Activated naive CD4-positive, alpha-beta T cell treated with anti-CD3 and anti-CD28 coated beads, Interleukin-2, amount 10 ng/mL, durations not matched to agents 5 hours and 36 hours (primary cell): ENCODE results near the gene IL23A. TPM values are rescaled to one million over a fixed set of nuclear protein-coding genes. Genes with fewer than 3 reads are reported as not detected.

ENCODE experiments used
- total RNA-seq, 2 experiments: library from RNA; stranded (reverse); gene quantifications; one replicate each; pipeline ENCODE4 v1.2.3, GENCODE V29; 2021

Gene IL23A
- 10 to 100 TPM; 15.8 to 17.3 TPM for total RNA-seq

GRCh38 chr12:56338308-56339157, at the start of gene IL23A:
IL23A (plus strand) TSS chr12:56338884; CDS start chr12:56339045, 161 bp downstream.

GRCh38 chr12:56299853-56300643, 38.6 kb upstream of the IL23A start, which contains the start of gene CS:
CS (minus strand) TSS chr12:56300330; CDS start chr12:56300201, 129 bp downstream.

GRCh38 chr12:56315622-56316473, 22.8 kb upstream of the IL23A start, which contains the start of gene CNPY2:
CNPY2 (minus strand) TSS chr12:56315988; CDS start chr12:56315217, 771 bp downstream.

GRCh38 chr12:56333679-56334489, 4.8 kb upstream of the IL23A start, which contains the start of gene PAN2:
PAN2 (minus strand) TSS chr12:56334000; CDS start chr12:56333094, 906 bp downstream.

GRCh38 chr12:56359851-56360767, 21.4 kb downstream of the IL23A start, which contains the start of gene STAT2:
STAT2 (minus strand) TSS chr12:56360107; CDS start chr12:56356571, 3,536 bp downstream.

GRCh38 chr12:56362130-56363059, 23.7 kb downstream of the IL23A start, which contains the start of gene APOF:
APOF (minus strand) TSS chr12:56362857; CDS start chr12:56362745, 112 bp downstream.

Other genes with a start within 250 kb of the IL23A start
- gene PA2G4, start 234.3 kb upstream of the IL23A start, total RNA-seq, result 100 to 1,000 TPM; 215 to 216 TPM
- gene RPL41, start 222.3 kb upstream of the IL23A start, total RNA-seq, result 1,000 to 10,000 TPM; 4,850 to 4,973 TPM
- gene ZC3H10, start 220.6 kb upstream of the IL23A start, total RNA-seq, result 1 to 10 TPM; 8.3 to 8.7 TPM
- gene ESYT1, start 210.6 kb upstream of the IL23A start, total RNA-seq, result 100 to 1,000 TPM; 319 to 322 TPM
- gene MYL6B, start 186.3 kb upstream of the IL23A start, total RNA-seq, result 10 to 100 TPM; 40.3 to 42.7 TPM
- gene MYL6, start 180.5 kb upstream of the IL23A start, total RNA-seq, result 1,000 to 10,000 TPM; 1,338 to 1,378 TPM
- 100 to 1,000 TPM; 129 to 131 TPM for gene SMARCC2, start 149.4 kb upstream of the IL23A start, total RNA-seq
- gene RNF41, start 117.0 kb upstream of the IL23A start, total RNA-seq, result 10 to 100 TPM; 31.6 to 33.1 TPM
- 10 to 100 TPM; 39.3 to 41.8 TPM for gene NABP2, start 114.5 kb upstream of the IL23A start, total RNA-seq
- under 1 TPM; 0.51 to 0.58 TPM for gene SLC39A5, start 108.8 kb upstream of the IL23A start, total RNA-seq
- gene ANKRD52, start 80.5 kb upstream of the IL23A start, total RNA-seq, result 10 to 100 TPM; 32.0 to 39.6 TPM
- 10 to 100 TPM; 15.2 to 19.4 TPM for gene COQ10A, start 71.9 kb upstream of the IL23A start, total RNA-seq
- gene CS, start 38.6 kb upstream of the IL23A start, total RNA-seq, result 100 to 1,000 TPM; 190 to 197 TPM
- gene CNPY2, start 22.9 kb upstream of the IL23A start, total RNA-seq, result 100 to 1,000 TPM in 1 of 2 experiments, 10 to 100 TPM in 1; 95.0 to 103 TPM
- gene PAN2, start 4.9 kb upstream of the IL23A start, total RNA-seq, result 10 to 100 TPM; 82.8 to 85.2 TPM
- 100 to 1,000 TPM; 172 to 182 TPM for gene STAT2, start 21.2 kb downstream of the IL23A start, total RNA-seq
- gene APOF, start 24.0 kb downstream of the IL23A start, total RNA-seq, result not detected
- gene TIMELESS, start 110.5 kb downstream of the IL23A start, total RNA-seq, result 10 to 100 TPM; 42.9 to 44.1 TPM
- gene MIP, start 115.8 kb downstream of the IL23A start, total RNA-seq, result not detected
- gene SPRYD4, start 129.7 kb downstream of the IL23A start, total RNA-seq, result 1 to 10 TPM; 3.4 to 3.6 TPM
- gene GLS2, start 149.3 kb downstream of the IL23A start, total RNA-seq, result 1 to 10 TPM; 1.7 to 1.8 TPM
- 1 to 10 TPM; 1.7 to 2.3 TPM for gene RBMS2, start 182.9 kb downstream of the IL23A start, total RNA-seq